ENCODE measurements around the gene FRY. TPM values are rescaled to one million over a fixed set of nuclear protein-coding genes. Genes with fewer than 3 reads are reported as not detected.

The FRY gene
- total and polyA plus RNA-seq, 8 donors = 5.6 to 27.9 (median 21.1) TPM

GRCh38 chr13:32299893-32300292, 268.3 kb downstream of the FRY start:
- Histone ChIP-seq H3K4me3 (no peak overlapping the region), H3K4me1 (no peaks in the 10 kb centered on the region), H3K27ac (no peak overlapping the region), H3K36me3 (peaks cover 0 to 11% (median 3%) of the 10 kb centered on the region in 3 donors), H3K9me3 (no peaks in the 10 kb centered on the region), H3K27me3 (no peaks in the 10 kb centered on the region)
- ATAC-seq (no peak), FAIRE-seq (no peak), DNase-seq (no peak)
- intact Hi-C loops (cut with DNase I) = loop anchor here in 1 of 3 donors (10.0 kb wide), 2 partner anchors 285 to 385 kb away; no protein-coding TSS in a partner anchor
- no peak for TF ChIP-seq CTCF (IDR thresholded peaks at IDR 0.05)
- WGBS, 2 donors = 74% methylated on average over 4 of the region's 4 CpGs

- Histone ChIP-seq H3K4me1 (no peaks in the 10 kb centered on the region), H3K27ac (no peak overlapping the region), H3K36me3 (peaks cover 0 to 6% (median 0%) of the 10 kb centered on the region in 3 donors), H3K9me3 (no peaks in the 10 kb centered on the region), H3K4me3 (no peak overlapping the region), H3K27me3 (no peaks in the 10 kb centered on the region)
- intact Hi-C loops (cut with DNase I) = loop anchor here in 1 of 3 donors (10.0 kb wide), 2 partner anchors 286 to 386 kb away; no protein-coding TSS in a partner anchor
- no peak for FAIRE-seq
- no peak for DNase-seq
- ATAC-seq = no peak
- WGBS, 2 donors = 69 to 75% methylated on average over 8 of the region's 8 CpGs
- TF ChIP-seq CTCF (IDR thresholded peaks at IDR 0.05) = no peak
Measured at GRCh38 chr13:32300406-32300805, 268.8 kb downstream of the FRY start.

- ATAC-seq = no peak
- WGBS, 2 donors = 90 to 93% methylated on average over 1 of the region's 1 CpG
Measured at GRCh38 chr13:32300920-32301319, 269.3 kb downstream of the FRY start.

GRCh38 chr13:32302461-32302860, 270.9 kb downstream of the FRY start:
- 64 to 77% methylated on average over 2 of the region's 2 CpGs for WGBS, 2 donors
- Histone ChIP-seq H3K27ac (no peak overlapping the region), H3K9me3 (no peaks in the 10 kb centered on the region), H3K27me3 (no peaks in the 10 kb centered on the region), H3K4me1 (no peaks in the 10 kb centered on the region), H3K36me3 (no peaks in the 10 kb centered on the region), H3K4me3 (no peak overlapping the region)
- FAIRE-seq (no peak), DNase-seq (no peak), ATAC-seq (no peak)
- TF ChIP-seq CTCF (IDR thresholded peaks at IDR 0.05) = no peak
- intact Hi-C loops (cut with DNase I) = loop anchor here in 1 of 3 donors (10.0 kb wide), 2 partner anchors 288 to 388 kb away; no protein-coding TSS in a partner anchor

More at GRCh38 chr13:32300920-32301319, 269.3 kb downstream of the FRY start:
- Histone ChIP-seq H3K27ac (no peak overlapping the region), H3K4me3 (no peak overlapping the region), H3K36me3 (peaks cover 0 to 1% (median 0%) of the 10 kb centered on the region in 3 donors), H3K9me3 (no peaks in the 10 kb centered on the region), H3K27me3 (no peaks in the 10 kb centered on the region), H3K4me1 (no peaks in the 10 kb centered on the region)
- no peak for TF ChIP-seq CTCF (IDR thresholded peaks at IDR 0.05)
- FAIRE-seq = no peak
- intact Hi-C loops (cut with DNase I) = loop anchor here in 1 of 3 donors (10.0 kb wide), 2 partner anchors 286 to 386 kb away; no protein-coding TSS in a partner anchor
- DNase-seq = no peak

GRCh38 chr13:32305646-32306045, 274.1 kb downstream of the FRY start:
- no peak for FAIRE-seq
- Histone ChIP-seq H3K9me3 (no peaks in the 10 kb centered on the region), H3K4me3 (no peak overlapping the region), H3K27ac (no peak overlapping the region), H3K27me3 (no peaks in the 10 kb centered on the region), H3K36me3 (no peaks in the 10 kb centered on the region), H3K4me1 (peaks cover 0 to 5% (median 0%) of the 10 kb centered on the region in 3 donors)
- ATAC-seq = no peak
- DNase-seq = no peak
- TF ChIP-seq CTCF (IDR thresholded peaks at IDR 0.05) = no peak
- intact Hi-C loops (cut with DNase I) = loop anchor here in 1 of 3 donors (10.0 kb wide), 2 partner anchors 291 to 391 kb away; no protein-coding TSS in a partner anchor
